HEK293T (cell line): Measurements from ENCODE around the gene H1-8.

Experiments used
- CTCF ChIA-PET: fragments of 350-600 bp; formaldehyde crosslinking; extraction: SDS; loops from one replicate; lab custom pipeline; 2021; ENCODE audit warnings: antibody characterized with exemption, inconsistent platforms; lab: Yijun Ruan, JAX
- POLR2A ChIA-PET: fragments of 350-600 bp; formaldehyde crosslinking; extraction: SDS; loops from one replicate; lab custom pipeline; 2020; ENCODE audit warnings: antibody characterized with exemption, inconsistent platforms; lab: Yijun Ruan, JAX
- DNase-seq: peaks from one replicate; pipeline ENCODE4 v3.0.0; 2012; ENCODE audit warnings: mixed read lengths; ENCODE audit errors: extremely low spot score
- ARNT ChIP-seq: fragments of 450-650 bp; IDR thresholded peaks from 2 replicates; pipeline ENCODE4 v1.6.1; 2017; ENCODE audit warnings: mild to moderate bottlenecking
- BHLHE40 ChIP-seq: fragments of 450-650 bp; IDR thresholded peaks from 2 replicates; pipeline ENCODE4 v1.6.1; 2016; ENCODE audit warnings: mild to moderate bottlenecking, moderate library complexity, borderline replicate concordance
- CTBP1 ChIP-seq: fragments of 450-650 bp; IDR thresholded peaks from 2 replicates; pipeline ENCODE4 v1.6.1; 2016; ENCODE audit warnings: borderline replicate concordance
- ELF4 ChIP-seq: fragments of 450-650 bp; IDR thresholded peaks from 2 replicates; pipeline ENCODE4 v1.6.1; 2017; ENCODE audit warnings: antibody characterized with exemption
- FOXA1 ChIP-seq: fragments of 450-650 bp; IDR thresholded peaks from 2 replicates; pipeline ENCODE4 v1.6.1; 2016; ENCODE audit warnings: mild to moderate bottlenecking
- FOXK2 ChIP-seq: fragments of 450-650 bp; IDR thresholded peaks from 2 replicates; pipeline ENCODE4 v1.6.1; 2016; ENCODE audit warnings: mild to moderate bottlenecking
- FOXM1 ChIP-seq: fragments of 450-650 bp; IDR thresholded peaks from 2 replicates; pipeline ENCODE4 v1.6.1; 2017; ENCODE audit warnings: mild to moderate bottlenecking, borderline replicate concordance
- HDGF ChIP-seq: fragments of 450-650 bp; IDR thresholded peaks from 2 replicates; pipeline ENCODE4 v1.6.1; 2017; ENCODE audit warnings: antibody characterized with exemption, borderline replicate concordance
- L3MBTL2 ChIP-seq: fragments of 450-650 bp; conservative IDR thresholded peaks from 2 replicates; pipeline ENCODE4 v1.6.1; 2016; ENCODE audit warnings: mild to moderate bottlenecking
- LEF1 ChIP-seq: fragments of 450-650 bp; IDR thresholded peaks from 2 replicates; pipeline ENCODE4 v1.6.1; 2017; ENCODE audit warnings: mild to moderate bottlenecking, borderline replicate concordance
- NFRKB ChIP-seq: fragments of 450-650 bp; IDR thresholded peaks from 2 replicates; pipeline ENCODE4 v1.6.1; 2016; ENCODE audit warnings: mild to moderate bottlenecking, moderate library complexity
- SP1 ChIP-seq: fragments of 450-650 bp; IDR thresholded peaks from 2 replicates; pipeline ENCODE4 v1.6.1; 2017
- SUZ12 ChIP-seq: fragments of 450-650 bp; IDR thresholded peaks from 2 replicates; pipeline ENCODE4 v1.6.1; 2016; ENCODE audit warnings: mild to moderate bottlenecking
- TARDBP ChIP-seq: fragments of 450-650 bp; IDR thresholded peaks from 2 replicates; pipeline ENCODE4 v1.6.1; 2016
- ZNF384 ChIP-seq: fragments of 450-650 bp; IDR thresholded peaks from 2 replicates; pipeline ENCODE4 v1.6.1; 2016
- TF ChIP-seq, protein P1 (sequence below): fragments of 450-650 bp; IDR thresholded peaks from 2 replicates; pipeline ENCODE4 v1.6.1; 2016

The H1-8 gene

DNA sequence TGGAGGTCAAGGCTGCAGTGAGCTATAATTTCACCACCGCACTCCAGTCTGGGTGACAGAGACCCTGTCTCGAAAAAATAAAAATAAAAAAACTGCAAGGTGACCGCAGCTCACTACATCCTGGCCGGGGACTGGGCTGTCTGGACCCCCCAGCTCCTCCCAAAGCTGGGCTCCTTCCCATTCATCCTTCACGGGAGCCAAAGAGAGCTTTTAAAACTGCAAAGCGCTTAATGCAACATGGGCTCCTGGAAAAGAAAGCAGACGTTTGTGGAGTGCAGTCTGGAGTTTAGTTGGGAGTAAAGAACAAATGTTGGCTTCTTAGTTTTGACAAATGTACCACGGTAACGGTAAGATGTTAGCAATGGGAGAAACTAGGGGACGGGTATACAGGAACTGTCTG is 51.4 kb downstream of the H1-8 start:
- POLR2A ChIA-PET: no interaction called here
- DNase-seq: no peak
- CTCF ChIA-PET: interaction anchor here (2.4 kb wide), 1 partner anchor 104 kb away, joined by 5 read pairs; no protein-coding TSS in a partner anchor

GRCh38 chr3:129594907-129595390 is 52.0 kb downstream of the H1-8 start:
- DNase-seq: no peak
- TF ChIP-seq ZNF384 (no peak), SP1 (no peak), L3MBTL2 (no peak), SUZ12 (no peak), BHLHE40 (no peak), ARNT (no peak), HDGF (no peak), FOXK2 (no peak)
- ChIA-PET CTCF (interaction anchor here (2.4 kb wide), 1 partner anchor 105 kb away, joined by 5 read pairs; no protein-coding TSS in a partner anchor), POLR2A (no interaction called here)

More for the DNA sequence above, 51.4 kb downstream of the H1-8 start:
- TF ChIP-seq HDGF (no peak), SUZ12 (no peak), LEF1 (no peak)

GRCh38 chr3:129595544-129596193 is 52.7 kb downstream of the H1-8 start:
- CTCF ChIA-PET: no interaction called here
- DNase-seq: no peak
- TF ChIP-seq, protein P1, sequence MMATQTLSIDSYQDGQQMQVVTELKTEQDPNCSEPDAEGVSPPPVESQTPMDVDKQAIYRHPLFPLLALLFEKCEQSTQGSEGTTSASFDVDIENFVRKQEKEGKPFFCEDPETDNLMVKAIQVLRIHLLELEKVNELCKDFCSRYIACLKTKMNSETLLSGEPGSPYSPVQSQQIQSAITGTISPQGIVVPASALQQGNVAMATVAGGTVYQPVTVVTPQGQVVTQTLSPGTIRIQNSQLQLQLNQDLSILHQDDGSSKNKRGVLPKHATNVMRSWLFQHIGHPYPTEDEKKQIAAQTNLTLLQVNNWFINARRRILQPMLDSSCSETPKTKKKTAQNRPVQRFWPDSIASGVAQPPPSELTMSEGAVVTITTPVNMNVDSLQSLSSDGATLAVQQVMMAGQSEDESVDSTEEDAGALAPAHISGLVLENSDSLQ: no peak
- TF ChIP-seq LEF1 (no peak), NFRKB (no peak), FOXM1 (no peak), L3MBTL2 (no peak), SUZ12 (no peak), FOXK2 (no peak), ELF4 (no peak), SP1 (no peak), CTBP1 (no peak), FOXA1 (no peak), HDGF (no peak)
- POLR2A ChIA-PET: interaction anchor here (0.9 kb wide), 1 partner anchor 31 kb away, joined by 3 read pairs; no protein-coding TSS in a partner anchor

- no peak for TF ChIP-seq CTBP1
- no peak for TF ChIP-seq ZNF384
- no peak for TF ChIP-seq ELF4
- no peak for TF ChIP-seq L3MBTL2
- no peak for TF ChIP-seq FOXM1
- TF ChIP-seq LEF1: no peak
- TF ChIP-seq FOXA1: no peak
- TF ChIP-seq HDGF: no peak
- no peak for TF ChIP-seq SP1
- no peak for TF ChIP-seq ARNT
- TF ChIP-seq BHLHE40: no peak
- no peak for TF ChIP-seq FOXK2
- no peak for TF ChIP-seq TARDBP
- DNase-seq: no peak
- ChIA-PET CTCF (no interaction called here), POLR2A (interaction anchor here (0.9 kb wide), 1 partner anchor 30 kb away, joined by 3 read pairs; no protein-coding TSS in a partner anchor)
Measured at GRCh38 chr3:129596194-129597086, 53.5 kb downstream of the H1-8 start.

GRCh38 chr3:129597087-129597999 is 54.4 kb downstream of the H1-8 start:
- TF ChIP-seq NFRKB (no peak), HDGF (no peak), TARDBP (no peak), BHLHE40 (no peak), SP1 (no peak), FOXA1 (no peak)
- DNase-seq: no peak
- CTCF ChIA-PET: no interaction called here
- POLR2A ChIA-PET: no interaction called here

- CTCF ChIA-PET: no interaction called here
- no peak for TF ChIP-seq FOXA1
- no peak for TF ChIP-seq ELF4
- TF ChIP-seq FOXM1: no peak
- TF ChIP-seq CTBP1: no peak
- TF ChIP-seq ARNT: no peak
- no peak for TF ChIP-seq LEF1
- DNase-seq: no peak
- POLR2A ChIA-PET: no interaction called here
Measured at GRCh38 chr3:129598000-129598381, 55.0 kb downstream of the H1-8 start.

GRCh38 chr3:129598484-129598883 is 55.5 kb downstream of the H1-8 start:
- no peak for DNase-seq
- POLR2A ChIA-PET: no interaction called here
- CTCF ChIA-PET: no interaction called here
- TF ChIP-seq L3MBTL2 (no peak), ELF4 (no peak), SUZ12 (no peak), FOXK2 (no peak), NFRKB (no peak)
